ENCODE results near the gene WWTR1. TPM values are rescaled to one million over a fixed set of nuclear protein-coding genes. Genes with fewer than 3 reads are reported as not detected.

WWTR1 gene
- polyA plus RNA-seq, 1 donor (not counting 4 experiments of a cell fraction or from before 2014, with no cell fraction given) = 77.3 TPM

DNA sequence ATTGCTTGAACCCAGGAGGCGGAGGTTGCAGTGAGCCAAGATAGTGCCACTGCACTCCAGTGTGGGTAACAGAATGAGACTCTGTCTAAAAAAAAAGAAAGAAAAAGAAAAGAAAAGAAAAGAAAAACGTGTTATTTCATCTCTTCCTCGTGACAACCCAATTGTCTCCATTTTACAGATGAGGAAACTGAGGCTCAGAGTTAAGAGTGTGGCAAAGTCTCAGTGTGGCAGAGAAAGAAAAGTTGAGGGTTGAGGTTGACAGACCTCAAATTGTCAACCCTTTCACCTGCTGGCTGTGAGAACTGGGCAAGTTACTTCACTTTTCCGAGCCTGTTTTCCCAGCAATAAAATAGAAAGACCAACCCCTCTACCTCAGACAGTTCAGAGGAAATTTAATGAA, 123.7 kb downstream of the WWTR1 start:
- Histone ChIP-seq H3K9ac (ENCODE audit: control insufficient read depth, extremely low read depth, insufficient read depth, low read length) (no peak overlapping the region), H3K4me2 (ENCODE audit: control insufficient read depth, extremely low read depth, insufficient read depth, low read depth, low read length) (no peak overlapping the region), H4K20me1 (ENCODE audit: control insufficient read depth, extremely low read depth, insufficient read depth, low read length) (no peaks in the 10 kb centered on the region), H3K9me3 (ENCODE audit: control insufficient read depth, low read depth, low read length) (no peaks in the 10 kb centered on the region), H3K27ac (ENCODE audit: control insufficient read depth, insufficient read depth, low read length) (no peak overlapping the region), H3K36me3 (ENCODE audit: control insufficient read depth in 2 of 2, extremely low read depth in 1 of 2, insufficient read depth in 2 of 2, low read length in 2 of 2) (peaks cover 3 to 13% of the 10 kb centered on the region in 2 experiments), H2AFZ (ENCODE audit: control insufficient read depth, low read length) (no peak overlapping the region), H3K9me1 (ENCODE audit: control insufficient read depth, extremely low read depth, insufficient read depth, low read length) (no peaks in the 10 kb centered on the region), H3K27me3 (ENCODE audit: control insufficient read depth, extremely low read depth, insufficient read depth, low read length) (no peaks in the 10 kb centered on the region), H3K4me1 (ENCODE audit: control insufficient read depth, extremely low read depth, insufficient read depth, low read length) (peaks cover 8% of the 10 kb centered on the region), H3K4me3 (ENCODE audit: control insufficient read depth in 2 of 3, extremely low read depth in 1 of 3, insufficient read depth in 2 of 3, low read depth in 1 of 3, low read length in 3 of 3) (no peak overlapping the region), H3K79me2 (ENCODE audit: control insufficient read depth, insufficient read depth, low read length) (peaks cover 24% of the 10 kb centered on the region)
- TF ChIP-seq, protein P1, sequence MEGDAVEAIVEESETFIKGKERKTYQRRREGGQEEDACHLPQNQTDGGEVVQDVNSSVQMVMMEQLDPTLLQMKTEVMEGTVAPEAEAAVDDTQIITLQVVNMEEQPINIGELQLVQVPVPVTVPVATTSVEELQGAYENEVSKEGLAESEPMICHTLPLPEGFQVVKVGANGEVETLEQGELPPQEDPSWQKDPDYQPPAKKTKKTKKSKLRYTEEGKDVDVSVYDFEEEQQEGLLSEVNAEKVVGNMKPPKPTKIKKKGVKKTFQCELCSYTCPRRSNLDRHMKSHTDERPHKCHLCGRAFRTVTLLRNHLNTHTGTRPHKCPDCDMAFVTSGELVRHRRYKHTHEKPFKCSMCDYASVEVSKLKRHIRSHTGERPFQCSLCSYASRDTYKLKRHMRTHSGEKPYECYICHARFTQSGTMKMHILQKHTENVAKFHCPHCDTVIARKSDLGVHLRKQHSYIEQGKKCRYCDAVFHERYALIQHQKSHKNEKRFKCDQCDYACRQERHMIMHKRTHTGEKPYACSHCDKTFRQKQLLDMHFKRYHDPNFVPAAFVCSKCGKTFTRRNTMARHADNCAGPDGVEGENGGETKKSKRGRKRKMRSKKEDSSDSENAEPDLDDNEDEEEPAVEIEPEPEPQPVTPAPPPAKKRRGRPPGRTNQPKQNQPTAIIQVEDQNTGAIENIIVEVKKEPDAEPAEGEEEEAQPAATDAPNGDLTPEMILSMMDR (optimal IDR thresholded peaks at IDR 0.05 in 1 of 3, IDR thresholded peaks at IDR 0.05 in 1 of 3, conservative IDR thresholded peaks at IDR 0.05 in 1 of 3; ENCODE audit: extremely low read depth in 1 of 3, insufficient read depth in 2 of 3, low read length in 3 of 3) = no peak
- TF ChIP-seq EZH2 (IDR thresholded peaks at IDR 0.05; ENCODE audit: low read length) = no peak
- FAIRE-seq = no peak
- dilution Hi-C loops (cut with MboI; ENCODE audit: extremely low pct_ligation_motif_present, low sequenced_read_pairs) = no loop called here
- no peak for DNase-seq (ENCODE audit: low read depth, low spot score)

DNA sequence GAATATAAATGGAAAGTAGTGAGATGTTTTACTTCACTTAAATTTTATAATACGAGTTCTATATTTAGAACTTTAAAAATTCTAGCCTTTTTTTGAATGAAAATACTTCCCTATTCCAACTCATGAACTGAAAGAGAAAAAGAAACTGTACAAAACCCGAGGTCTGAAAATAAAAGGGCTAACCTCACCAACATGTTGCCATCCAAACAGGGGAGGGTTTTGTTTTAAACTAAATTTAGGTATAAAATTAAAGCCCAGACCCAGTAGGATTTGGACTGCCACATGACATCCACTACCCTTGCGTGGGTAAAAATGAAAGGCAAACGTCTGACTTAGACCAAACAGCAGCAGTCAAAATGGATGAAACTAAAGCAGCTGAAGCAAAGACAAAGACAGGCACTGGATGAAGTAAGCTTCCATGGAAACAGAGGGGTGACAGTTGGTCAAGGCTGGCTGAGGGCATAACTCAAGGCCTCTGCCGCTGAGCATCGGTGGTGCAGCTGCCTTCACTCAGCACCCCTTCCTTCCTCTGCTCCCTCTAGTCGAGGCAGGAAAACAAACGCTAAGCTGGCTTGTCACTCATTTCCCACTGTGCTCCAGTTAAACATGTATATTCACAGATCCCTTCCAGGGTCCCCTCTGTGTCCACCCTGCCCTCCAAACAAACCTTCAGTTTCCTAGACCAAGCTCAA, 125.2 kb downstream of the WWTR1 start:
- dilution Hi-C loops (cut with MboI; ENCODE audit: extremely low pct_ligation_motif_present, low sequenced_read_pairs) = no loop called here
- Histone ChIP-seq H3K4me2 (ENCODE audit: control insufficient read depth, extremely low read depth, insufficient read depth, low read depth, low read length) (no peak overlapping the region), H3K9me1 (ENCODE audit: control insufficient read depth, extremely low read depth, insufficient read depth, low read length) (no peaks in the 10 kb centered on the region), H3K9me3 (ENCODE audit: control insufficient read depth, low read depth, low read length) (no peaks in the 10 kb centered on the region), H3K36me3 (ENCODE audit: control insufficient read depth in 2 of 2, extremely low read depth in 1 of 2, insufficient read depth in 2 of 2, low read length in 2 of 2) (peaks cover 5 to 16% of the 10 kb centered on the region in 2 experiments), H4K20me1 (ENCODE audit: control insufficient read depth, extremely low read depth, insufficient read depth, low read length) (no peaks in the 10 kb centered on the region), H3K27me3 (ENCODE audit: control insufficient read depth, extremely low read depth, insufficient read depth, low read length) (no peaks in the 10 kb centered on the region), H3K9ac (ENCODE audit: control insufficient read depth, extremely low read depth, insufficient read depth, low read length) (no peak overlapping the region), H3K79me2 (ENCODE audit: control insufficient read depth, insufficient read depth, low read length) (peaks cover 27% of the 10 kb centered on the region), H3K4me1 (ENCODE audit: control insufficient read depth, extremely low read depth, insufficient read depth, low read length) (peaks cover 14% of the 10 kb centered on the region), H3K4me3 (ENCODE audit: control insufficient read depth in 2 of 3, extremely low read depth in 1 of 3, insufficient read depth in 2 of 3, low read depth in 1 of 3, low read length in 3 of 3) (no peak overlapping the region), H3K27ac (ENCODE audit: control insufficient read depth, insufficient read depth, low read length) (no peak overlapping the region), H2AFZ (ENCODE audit: control insufficient read depth, low read length) (no peak overlapping the region)
- DNase-seq (ENCODE audit: low read depth, low spot score) (no peak), FAIRE-seq (no peak)
- TF ChIP-seq, protein P1 (optimal IDR thresholded peaks at IDR 0.05 in 1 of 3, IDR thresholded peaks at IDR 0.05 in 1 of 3, conservative IDR thresholded peaks at IDR 0.05 in 1 of 3; ENCODE audit: extremely low read depth in 1 of 3, insufficient read depth in 2 of 3, low read length in 3 of 3) = no peak
- TF ChIP-seq EZH2 (IDR thresholded peaks at IDR 0.05; ENCODE audit: low read length) = no peak
